ENCODE data around the gene SMPD1. TPM values are rescaled to one million over a fixed set of nuclear protein-coding genes. Genes with fewer than 3 reads are reported as not detected.

Gene SMPD1
- total and polyA plus RNA-seq, 2 donors from 2014 or later = 76.0 to 155 TPM

DNA sequence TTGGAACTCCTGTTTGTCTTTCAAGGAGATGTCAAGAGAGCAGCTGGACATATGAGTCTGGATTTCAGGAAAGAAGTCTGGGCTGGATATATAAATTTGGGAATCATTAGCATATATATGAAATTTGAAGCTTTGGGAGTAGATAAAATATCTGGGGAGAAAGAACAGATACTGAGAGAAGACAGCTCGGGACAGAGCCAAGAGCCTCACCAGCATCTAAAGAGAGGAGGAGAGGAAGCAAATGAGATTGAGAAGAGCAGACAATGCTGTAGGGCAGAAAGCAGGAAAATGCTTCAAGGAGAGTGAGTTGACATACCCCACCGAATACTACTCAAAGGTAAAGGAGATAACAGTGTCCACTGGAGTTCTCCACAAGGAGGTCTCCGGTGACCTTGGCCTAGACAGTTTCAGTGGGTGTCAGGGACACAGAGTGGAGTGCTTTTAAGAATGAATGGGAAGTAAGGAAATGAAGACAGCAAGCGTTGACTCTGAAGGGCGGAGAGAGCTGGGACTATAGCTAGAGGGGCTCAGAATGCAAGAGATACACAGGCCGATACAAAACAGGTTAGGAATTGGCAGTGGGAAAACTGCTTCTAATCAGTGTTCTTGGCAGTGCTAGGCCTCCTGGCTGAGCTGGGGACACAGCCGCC lies 27.8 kb downstream of the SMPD1 start:
- TF ChIP-seq, protein P1, sequence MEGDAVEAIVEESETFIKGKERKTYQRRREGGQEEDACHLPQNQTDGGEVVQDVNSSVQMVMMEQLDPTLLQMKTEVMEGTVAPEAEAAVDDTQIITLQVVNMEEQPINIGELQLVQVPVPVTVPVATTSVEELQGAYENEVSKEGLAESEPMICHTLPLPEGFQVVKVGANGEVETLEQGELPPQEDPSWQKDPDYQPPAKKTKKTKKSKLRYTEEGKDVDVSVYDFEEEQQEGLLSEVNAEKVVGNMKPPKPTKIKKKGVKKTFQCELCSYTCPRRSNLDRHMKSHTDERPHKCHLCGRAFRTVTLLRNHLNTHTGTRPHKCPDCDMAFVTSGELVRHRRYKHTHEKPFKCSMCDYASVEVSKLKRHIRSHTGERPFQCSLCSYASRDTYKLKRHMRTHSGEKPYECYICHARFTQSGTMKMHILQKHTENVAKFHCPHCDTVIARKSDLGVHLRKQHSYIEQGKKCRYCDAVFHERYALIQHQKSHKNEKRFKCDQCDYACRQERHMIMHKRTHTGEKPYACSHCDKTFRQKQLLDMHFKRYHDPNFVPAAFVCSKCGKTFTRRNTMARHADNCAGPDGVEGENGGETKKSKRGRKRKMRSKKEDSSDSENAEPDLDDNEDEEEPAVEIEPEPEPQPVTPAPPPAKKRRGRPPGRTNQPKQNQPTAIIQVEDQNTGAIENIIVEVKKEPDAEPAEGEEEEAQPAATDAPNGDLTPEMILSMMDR (IDR thresholded peaks at IDR 0.05; ENCODE audit: borderline replicate concordance, extremely low read depth, insufficient read depth) = no peak
- Histone ChIP-seq H3K4me3 (ENCODE audit: low read length in 3 of 3) (peak overlapping the region; percentile 51 to 75 (median 68)), H3K4me1 (ENCODE audit: control insufficient read depth in 2 of 3, insufficient read depth in 2 of 3, low read depth in 1 of 3, low read length in 3 of 3) (peaks cover 0 to 9% (median 2%) of the 10 kb centered on the region in 3 donors), H3K27me3 (ENCODE audit: control insufficient read depth, insufficient read depth, low read length) (no peaks in the 10 kb centered on the region), H3K36me3 (ENCODE audit: control insufficient read depth in 2 of 3, insufficient read depth in 3 of 3, low read length in 3 of 3) (no peaks in the 10 kb centered on the region), H3K9ac (ENCODE audit: low read length in 3 of 3) (peak overlapping the region; percentile 24 to 50 (median 48)), H3K9me3 (ENCODE audit: control insufficient read depth in 2 of 3, insufficient read depth in 1 of 3, low read length in 3 of 3) (no peaks in the 10 kb centered on the region), H3K27ac (ENCODE audit: low read depth in 2 of 2, low read length in 2 of 2) (peak overlapping the region in 1 of 2 donors; percentile 63)
- FAIRE-seq (no peak), DNase-seq (peak in 1 of 5 donors; percentile 41)
- intact Hi-C loops (cut with DNase I) = no loop called here

DNA sequence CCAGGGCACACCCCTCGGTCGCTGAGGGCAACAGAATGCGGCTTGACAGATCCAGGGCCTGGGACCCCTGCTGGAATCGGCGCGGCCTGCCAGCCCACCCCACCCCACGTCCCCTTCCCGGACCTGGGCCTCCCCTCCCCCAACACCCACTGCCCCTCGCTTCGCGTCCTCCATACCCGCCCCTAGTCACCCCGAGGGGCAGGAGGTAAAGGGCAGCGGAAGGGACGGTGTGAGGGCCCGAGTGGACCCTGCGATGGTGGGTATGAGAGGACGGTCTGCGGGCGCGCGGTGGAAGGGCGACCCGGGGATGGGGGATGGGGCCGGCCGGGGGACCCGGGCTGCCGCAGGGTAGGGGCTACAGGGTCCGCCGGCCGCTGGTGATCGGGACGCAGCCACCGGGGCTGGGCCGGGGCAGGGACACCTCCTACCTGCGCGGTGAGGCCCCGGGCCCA lies 28.3 kb downstream of the SMPD1 start:
- no peaks in the 10 kb centered on the region for H3K36me3 ChIP-seq (ENCODE audit: control insufficient read depth in 2 of 3, insufficient read depth in 3 of 3, low read length in 3 of 3)
- intact Hi-C loops (cut with DNase I) = no loop called here
- no peaks in the 10 kb centered on the region for H3K9me3 ChIP-seq (ENCODE audit: control insufficient read depth in 2 of 3, insufficient read depth in 1 of 3, low read length in 3 of 3)
- H3K27me3 ChIP-seq (ENCODE audit: control insufficient read depth, insufficient read depth, low read length) = no peaks in the 10 kb centered on the region
- peaks cover 0 to 9% (median 2%) of the 10 kb centered on the region in 3 donors for H3K4me1 ChIP-seq (ENCODE audit: control insufficient read depth in 2 of 3, insufficient read depth in 2 of 3, low read depth in 1 of 3, low read length in 3 of 3)
- H3K4me3 ChIP-seq (ENCODE audit: low read length in 3 of 3) = peak overlapping the region; percentile 51 to 75 (median 68)
- H3K9ac ChIP-seq (ENCODE audit: low read length in 3 of 3) = peak overlapping the region; percentile 24 to 50 (median 48)
- TF ChIP-seq, protein P1 (IDR thresholded peaks at IDR 0.05; ENCODE audit: borderline replicate concordance, extremely low read depth, insufficient read depth) = no peak
- FAIRE-seq (no peak), DNase-seq (peak in 4 of 5 donors; percentile 45 to 85 (median 68))
- peak overlapping the region; percentile 63 to 79 for H3K27ac ChIP-seq (ENCODE audit: low read depth in 2 of 2, low read length in 2 of 2)

DNA sequence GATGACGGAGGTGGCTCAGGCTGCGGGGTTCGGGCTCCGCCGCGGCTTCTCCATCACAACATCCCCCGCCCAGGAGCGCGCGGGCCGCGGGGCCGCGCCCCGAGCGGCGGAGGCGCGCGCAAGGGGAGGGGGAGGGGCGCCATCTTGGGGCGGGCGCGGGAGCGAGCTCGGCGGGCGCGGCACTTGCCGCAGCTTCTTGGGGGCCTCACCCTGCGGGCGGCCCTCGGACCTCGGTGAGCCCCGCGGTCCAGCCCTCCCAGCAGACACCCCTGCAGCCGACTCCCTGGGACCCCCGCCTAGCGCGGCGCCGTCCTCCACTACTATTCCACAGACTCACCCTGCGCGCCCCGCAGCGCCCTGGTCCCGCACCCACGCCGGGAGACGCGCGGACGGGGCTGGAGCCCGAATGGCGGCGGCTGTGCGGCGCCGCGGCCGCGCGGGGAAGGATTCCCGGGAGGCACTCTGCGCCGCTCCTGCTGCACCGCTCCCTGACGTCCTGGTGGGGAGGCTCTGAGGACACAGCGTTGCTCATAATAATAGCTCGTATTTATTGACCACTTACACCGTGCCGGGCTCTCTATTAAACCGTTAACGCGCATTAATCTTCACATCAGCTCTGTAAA lies 28.8 kb downstream of the SMPD1 start, which contains the start of gene APBB1:
APBB1 (minus strand) TSS at position 86 of the 623 bp plus-strand sequence. CDS start 7,747 bp downstream, outside the sequence.
- DNase-seq (peak in 4 of 5 donors; percentile 76 to 86 (median 80)), FAIRE-seq (no peak)

More for the DNA sequence above, 28.8 kb downstream of the SMPD1 start, which contains the start of gene APBB1:
- H3K27ac ChIP-seq (ENCODE audit: low read depth in 2 of 2, low read length in 2 of 2) = peak within 1 kb of the TSS; percentile 71 to 82
- H3K4me3 ChIP-seq (ENCODE audit: low read length in 3 of 3) = peak within 1 kb of the TSS; percentile 68 to 85 (median 75)
- peaks cover 0 to 9% (median 2%) of the 10 kb centered on the region in 3 donors for H3K4me1 ChIP-seq (ENCODE audit: control insufficient read depth in 2 of 3, insufficient read depth in 2 of 3, low read depth in 1 of 3, low read length in 3 of 3)
- intact Hi-C loops (cut with DNase I) = no loop called here
- H3K27me3 ChIP-seq (ENCODE audit: control insufficient read depth, insufficient read depth, low read length) = no peaks in the 10 kb centered on the region
- H3K36me3 ChIP-seq (ENCODE audit: control insufficient read depth in 2 of 3, insufficient read depth in 3 of 3, low read length in 3 of 3) = no peaks in the 10 kb centered on the region
- peak within 1 kb of the TSS; percentile 60 to 71 (median 70) for H3K9ac ChIP-seq (ENCODE audit: low read length in 3 of 3)
- no peaks in the 10 kb centered on the region for H3K9me3 ChIP-seq (ENCODE audit: control insufficient read depth in 2 of 3, insufficient read depth in 1 of 3, low read length in 3 of 3)
- TF ChIP-seq, protein P1 (IDR thresholded peaks at IDR 0.05; ENCODE audit: borderline replicate concordance, extremely low read depth, insufficient read depth) = no peak
